Measurements from ENCODE around the gene RHBDD3.

RHBDD3 gene

DNA sequence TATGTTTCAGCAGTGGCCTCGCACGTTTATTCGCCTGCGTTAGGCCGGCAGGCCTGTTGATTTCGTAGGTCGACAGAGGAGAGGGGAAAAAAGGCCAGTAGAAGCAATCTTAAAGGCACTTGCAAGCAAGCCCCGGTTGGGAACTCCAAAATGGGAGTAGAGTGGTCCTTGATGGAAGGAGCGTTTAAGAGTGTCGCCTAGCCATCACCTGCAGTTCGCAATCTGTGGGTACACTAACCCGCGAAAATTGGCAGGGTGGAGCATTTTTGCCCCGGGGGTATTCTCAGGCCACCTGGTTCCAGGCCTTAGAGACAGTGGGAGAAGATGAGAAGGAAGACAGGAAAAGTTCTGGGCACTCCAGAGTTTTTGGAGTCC, 1.4 kb upstream of the RHBDD3 start:
- ATAC-seq (no peak), DNase-seq (no peak)

DNA sequence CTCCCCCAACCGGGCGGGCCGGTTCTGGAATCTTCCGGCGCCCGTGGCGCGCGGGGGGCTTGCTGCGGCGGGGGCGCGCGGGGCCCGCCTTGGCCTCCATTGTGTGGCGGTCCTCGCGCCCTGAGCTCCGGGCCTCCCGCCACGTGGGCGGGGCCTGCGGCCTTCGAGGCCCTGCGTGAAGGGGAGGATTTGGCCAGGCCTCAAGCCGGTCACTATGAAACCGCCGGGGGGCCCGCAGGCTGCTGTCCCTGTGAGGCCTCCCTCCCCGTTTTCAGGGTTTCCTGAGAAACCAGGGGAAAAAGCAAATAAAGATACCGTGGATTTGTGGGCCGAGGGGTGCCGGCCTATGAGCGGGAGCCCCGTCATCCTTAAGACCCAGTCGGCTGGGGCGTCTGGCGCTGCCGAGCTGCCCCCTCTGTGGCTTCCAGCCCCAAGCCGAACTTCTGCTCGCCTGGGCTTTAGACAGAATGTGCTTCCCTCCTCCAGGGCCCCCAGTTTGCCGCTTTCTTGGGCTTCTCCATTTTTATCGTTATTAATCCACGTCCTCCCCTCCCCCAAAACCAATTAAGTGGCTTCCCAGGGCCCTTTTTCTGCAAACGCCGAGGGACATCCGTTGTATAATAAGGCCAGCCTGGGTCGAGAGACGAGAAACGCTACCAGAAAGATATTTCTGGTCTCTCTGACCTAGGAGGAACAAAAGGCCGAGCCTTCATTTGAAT, 889 bp upstream of the RHBDD3 start:
- DNase-seq = peak; percentile 45
- ATAC-seq = peak; percentile 15

DNA sequence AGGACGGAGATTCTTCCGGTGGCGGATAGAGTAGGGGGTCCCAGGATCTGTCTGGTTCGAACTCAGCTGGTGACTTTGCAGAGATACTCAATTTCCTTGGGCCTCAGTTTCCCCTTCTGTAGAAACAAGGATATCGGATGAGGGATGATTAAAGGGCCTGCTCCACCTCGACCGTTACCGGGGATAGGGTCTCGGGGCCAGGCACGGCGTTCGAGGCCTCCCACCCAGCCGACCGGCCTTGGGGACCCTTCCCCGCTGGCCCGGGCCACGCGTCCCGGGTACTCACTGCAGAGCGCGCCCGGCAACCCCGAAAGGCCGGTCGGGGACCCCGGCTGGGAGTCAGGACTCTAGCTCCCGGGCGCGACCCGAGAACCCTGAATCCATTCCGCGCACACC, 321 bp downstream of the RHBDD3 start:
- ATAC-seq = no peak
- no peak for DNase-seq

DNA sequence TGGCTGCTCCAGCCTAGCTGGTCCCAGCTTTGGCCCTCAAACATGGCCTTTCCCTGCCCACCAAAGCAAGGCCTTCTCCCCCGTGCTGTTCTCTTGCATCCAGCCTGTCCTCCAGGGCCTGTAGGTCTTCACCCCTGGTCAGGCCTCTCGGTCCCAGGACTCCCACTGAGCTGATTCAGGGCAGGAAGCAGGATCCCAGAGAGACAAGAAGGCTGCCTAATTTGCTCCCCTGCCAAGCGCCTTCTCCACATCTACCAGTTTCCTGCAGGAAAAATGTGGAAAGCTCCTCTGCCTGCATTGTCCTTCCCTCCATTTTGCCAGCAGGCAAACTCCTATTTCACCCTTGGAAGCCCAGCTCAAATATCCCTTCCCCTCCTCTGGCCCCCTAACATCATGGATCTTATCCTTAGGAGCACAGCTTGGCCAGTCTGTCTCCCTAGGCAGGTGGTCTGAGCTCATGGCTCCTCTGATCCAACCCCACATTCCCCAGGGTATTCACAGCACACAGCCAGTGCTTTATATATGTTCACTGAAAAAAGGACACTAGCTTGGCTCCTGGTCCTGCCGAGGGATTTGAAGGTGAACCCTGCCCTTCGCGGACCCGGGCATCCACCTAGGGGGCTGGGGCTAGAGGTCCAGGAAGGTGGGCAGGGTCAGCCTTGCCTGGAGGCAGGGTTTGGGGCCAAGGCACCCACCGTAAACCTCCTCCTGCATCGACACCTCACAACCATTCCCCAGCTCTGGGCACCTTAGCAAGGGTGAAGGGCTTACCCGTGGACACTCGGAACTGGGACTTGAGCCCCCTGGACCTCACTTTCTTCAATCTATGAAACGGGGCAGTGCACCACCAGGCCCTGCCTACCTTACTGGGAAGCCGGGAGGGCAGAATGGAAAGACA, 968 bp downstream of the RHBDD3 start:
- no peak for ATAC-seq
- DNase-seq = peak; percentile 20

DNA sequence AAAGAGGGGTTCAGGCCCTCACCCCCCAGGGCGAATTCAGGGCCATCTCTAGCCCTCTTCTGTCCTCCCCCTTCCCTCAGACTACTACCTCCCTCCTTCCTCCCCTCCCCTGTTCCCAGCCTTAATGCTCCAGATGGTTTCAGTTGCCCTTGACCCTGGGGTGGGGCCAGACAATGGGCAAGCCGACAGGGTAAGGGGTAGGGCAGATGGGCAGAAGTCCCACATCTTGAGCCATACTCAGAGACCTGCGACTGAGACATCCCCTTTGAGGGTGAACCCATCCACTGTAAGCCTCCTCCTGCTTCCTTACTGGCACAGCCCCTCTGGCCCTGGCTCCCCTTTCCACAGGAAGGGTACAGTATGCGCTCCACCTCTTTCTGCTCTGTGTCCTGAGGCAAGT, 1.9 kb downstream of the RHBDD3 start:
- ATAC-seq = no peak
- DNase-seq = no peak

DNA sequence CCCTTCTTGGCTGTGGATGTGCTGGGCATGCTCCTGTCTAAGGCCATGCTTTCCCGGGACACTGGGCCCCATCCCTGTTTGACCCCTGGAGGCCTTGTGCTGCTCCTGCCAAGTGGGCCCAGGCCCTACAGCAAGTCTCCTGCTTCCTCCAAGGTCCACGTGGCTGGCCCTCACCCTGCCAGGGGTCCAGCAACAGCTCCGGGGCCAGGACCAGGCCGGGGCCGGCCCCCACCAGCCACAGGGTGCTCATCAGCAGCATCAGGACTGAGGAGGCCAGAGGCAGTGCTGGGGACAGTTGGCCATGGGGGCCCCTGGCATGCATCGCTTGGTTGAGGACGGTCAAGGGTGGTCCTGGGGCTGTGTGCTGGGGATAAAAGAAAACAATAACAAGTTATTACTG, 2.5 kb downstream of the RHBDD3 start:
- no peak for ATAC-seq
- DNase-seq = no peak

DNA sequence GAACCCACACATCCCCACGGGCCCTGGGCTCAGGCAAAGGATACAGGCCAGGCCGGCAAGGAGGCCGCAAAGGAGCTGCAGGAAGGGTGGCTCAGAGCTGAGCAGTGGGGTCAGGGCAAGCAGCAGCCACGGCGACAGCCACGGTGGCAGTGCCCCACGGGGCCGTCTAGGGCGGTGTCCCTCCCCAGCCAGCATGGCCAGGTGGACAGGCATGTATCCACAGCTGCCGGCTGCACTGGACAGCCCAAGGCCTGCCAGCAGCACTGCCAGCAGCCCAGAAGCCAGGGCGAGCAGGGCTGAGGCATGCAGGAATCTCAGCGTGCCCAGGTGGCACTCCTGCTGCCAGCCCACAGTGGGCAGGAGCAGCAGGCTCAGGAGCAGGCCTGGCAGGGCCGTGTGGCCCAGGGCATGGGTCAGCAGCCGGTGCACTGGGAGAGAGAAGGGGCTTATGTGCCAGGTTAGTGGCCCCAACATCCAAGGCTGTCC, 3.9 kb downstream of the RHBDD3 start:
- ATAC-seq = no peak
- DNase-seq = no peak

DNA sequence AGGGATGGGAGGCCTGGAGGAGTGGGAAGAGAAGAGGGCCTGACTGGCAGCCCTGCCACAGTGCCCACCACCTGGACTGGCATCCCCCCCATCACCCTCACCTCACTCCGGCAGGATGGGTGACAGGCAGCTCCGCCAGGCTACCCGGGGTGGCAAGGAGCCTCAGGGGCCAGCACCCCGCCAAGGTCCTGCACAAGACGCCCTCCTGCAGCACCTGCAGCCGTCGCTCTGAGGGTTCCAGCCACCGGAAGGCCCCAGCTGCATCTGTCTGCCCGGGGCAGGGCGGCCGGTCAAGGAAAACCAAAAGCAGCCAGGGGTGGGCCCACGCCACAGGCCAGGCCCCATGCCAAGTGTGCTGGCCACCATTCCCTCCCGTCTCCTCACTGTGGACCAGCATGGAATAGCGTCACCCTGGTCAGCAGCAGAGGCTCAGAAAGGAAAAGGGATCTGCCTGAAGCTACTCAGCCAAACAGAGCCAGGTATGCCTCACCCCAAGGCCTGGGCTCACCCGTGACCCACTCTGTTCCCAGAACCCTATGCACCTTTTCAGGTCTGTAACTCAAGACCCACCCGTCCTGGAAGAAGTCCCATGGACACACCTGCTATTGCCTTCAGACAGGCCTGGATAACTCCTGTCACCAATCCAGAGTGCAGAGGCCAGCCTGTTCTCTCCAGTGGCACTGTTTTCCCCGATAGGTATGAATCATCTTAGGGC, 7.0 kb downstream of the RHBDD3 start:
- ATAC-seq = no peak
- no peak for DNase-seq

DNA sequence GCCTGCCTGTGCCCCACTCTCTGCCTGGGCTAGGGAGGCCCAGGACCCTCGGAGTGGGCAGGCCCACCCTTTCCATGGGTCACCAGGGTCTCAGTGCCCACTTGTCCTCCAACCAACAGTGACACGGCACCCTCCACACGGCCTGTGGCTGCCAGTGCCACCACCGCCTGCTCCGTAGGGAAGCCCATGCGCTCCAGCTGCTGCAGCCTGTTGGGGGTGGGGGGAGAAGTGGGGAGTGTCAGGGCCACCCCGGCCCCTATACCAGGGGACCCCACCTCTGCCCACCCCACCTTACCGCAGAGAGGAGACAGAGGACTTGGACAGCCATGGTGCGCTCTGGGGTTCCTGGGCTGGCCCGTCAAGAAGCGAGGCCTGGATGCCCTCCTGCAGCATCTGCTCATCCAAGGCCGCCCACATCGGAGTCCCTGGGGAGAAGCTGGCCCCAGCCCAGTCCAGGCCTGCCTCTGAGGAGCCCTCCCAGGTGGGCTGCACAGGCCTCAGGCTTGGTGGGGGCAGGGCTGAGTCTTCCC, 7.7 kb downstream of the RHBDD3 start:
- ATAC-seq = no peak
- DNase-seq = no peak

DNA sequence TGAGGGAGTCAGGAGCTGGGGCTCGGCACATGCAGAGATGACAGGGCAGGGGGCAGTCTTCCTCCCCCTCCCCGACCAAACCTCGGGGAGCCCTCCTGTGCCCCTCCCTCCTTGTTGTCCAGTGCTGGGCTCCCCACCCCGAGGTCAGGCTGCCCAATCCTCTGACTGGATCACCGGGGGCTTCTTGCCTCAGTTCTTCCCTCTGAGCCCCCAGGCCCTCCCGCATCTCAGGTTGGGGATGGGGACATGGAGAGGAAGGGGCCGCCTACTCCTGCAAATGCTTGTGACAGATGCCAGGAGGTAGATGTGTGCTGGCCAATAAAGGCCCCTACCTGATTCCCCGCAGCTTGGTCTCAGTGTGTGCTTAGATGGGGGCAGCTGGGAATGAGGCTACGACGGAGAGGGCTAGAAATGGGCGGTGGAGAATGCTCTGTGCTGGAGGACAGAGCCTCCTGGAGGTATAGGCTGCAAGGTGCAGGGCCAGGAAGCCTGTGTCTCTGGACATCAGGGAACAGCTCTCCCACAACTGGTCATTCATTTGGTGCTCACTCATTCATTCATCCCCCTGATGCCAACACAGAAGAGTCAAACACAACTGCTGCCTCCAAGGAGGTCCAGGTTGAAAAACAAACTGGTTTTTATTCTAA, 8.4 kb downstream of the RHBDD3 start:
- ATAC-seq (no peak), DNase-seq (no peak)

DNA sequence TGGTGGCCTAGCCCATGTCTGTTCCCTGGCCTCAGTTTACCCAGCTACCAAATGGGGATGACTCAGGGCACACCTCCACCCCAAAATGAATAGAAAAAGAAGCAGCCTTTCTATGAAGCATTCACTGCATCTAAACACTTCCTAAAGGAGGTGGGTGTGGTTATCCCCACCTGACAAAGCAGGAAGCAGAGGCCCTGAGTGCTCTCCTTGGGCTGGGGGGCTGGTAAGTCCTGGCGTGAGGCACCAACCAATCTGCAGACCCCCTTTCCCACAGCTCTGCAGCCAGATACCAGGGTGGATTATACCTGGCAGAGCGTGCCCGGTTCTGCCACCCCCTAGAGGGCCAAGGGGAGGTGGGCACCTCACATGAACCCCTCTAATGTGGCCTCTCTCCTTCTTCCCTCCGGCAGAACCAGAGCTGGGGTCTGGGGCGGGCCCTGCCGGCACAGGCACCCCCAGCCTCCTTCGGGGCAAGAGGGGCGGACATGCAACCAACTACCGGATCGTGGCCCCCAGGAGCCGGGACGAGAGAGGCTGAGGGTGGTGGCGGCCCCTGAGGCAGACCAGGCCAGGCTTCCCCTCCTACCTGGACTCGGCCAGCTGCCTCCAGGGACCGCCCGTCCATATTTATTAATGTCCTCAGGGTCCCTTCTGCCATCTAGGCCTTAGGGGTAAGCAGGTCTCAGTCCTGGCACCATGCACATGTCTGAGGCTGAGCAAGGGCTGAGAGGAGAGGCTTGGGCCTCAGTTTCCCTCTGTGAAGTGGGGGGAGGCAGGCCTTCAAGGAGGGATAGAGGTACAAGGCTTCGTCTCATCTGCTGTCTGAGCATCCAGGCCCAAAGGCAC, 9.2 kb downstream of the RHBDD3 start:
- DNase-seq (no peak), ATAC-seq (no peak)

DNA sequence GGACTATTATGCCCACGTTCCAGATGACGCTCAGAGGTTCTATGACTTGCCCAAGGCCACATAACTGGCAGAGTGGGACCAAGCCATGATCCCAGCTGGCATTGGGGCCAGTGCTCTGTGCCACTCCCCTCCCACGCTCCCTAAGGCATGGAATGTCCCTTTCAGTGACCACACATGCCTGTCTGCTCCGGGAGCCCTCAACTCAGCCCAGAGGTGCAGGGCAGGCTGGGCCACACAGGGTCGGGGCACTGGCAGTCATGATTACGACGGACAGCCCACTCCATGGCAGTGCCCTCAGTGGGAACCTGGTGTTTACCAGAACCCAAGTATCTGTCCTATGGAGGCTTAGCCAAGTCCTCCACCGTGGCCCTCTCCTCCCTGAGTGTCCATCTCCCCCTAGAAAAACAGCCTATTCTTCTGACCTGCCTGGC, 10.0 kb downstream of the RHBDD3 start:
- ATAC-seq (no peak), DNase-seq (no peak)

DNA sequence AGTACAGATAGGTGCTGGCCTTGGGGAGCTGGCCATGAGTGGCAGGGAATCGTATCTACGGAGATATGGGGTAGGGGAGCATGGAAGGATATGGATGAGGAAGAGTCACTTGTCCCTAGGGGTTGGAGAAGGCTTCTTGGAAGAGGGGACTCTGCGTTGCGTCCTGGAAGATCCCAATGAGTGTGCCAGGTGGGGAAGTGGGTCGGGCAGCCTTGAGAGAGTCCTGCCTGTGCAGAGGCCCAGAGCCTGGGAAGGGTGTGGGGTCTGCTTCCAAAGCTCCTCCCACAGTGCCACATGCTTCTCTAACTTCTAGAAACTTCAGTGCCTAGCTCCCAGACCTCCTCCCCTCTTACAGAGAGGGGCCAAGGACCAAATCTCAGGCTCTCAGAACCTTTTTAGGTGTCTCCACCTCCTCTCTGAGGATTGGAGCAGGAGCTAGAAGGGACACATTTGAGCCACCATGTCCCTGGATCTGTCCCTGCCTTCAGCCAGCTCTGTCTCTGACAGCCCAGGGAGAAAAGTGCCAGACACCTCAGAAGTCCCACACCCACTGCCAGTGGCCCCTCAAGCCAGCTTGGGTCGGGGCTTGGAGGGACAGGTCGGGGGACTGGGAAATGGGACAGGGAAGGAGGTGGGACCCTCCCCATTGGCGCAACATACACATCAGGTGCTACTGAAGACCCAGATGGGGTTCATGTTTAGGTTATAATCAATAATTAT, 11.0 kb downstream of the RHBDD3 start:
- no peak for DNase-seq
- ATAC-seq = no peak

DNA sequence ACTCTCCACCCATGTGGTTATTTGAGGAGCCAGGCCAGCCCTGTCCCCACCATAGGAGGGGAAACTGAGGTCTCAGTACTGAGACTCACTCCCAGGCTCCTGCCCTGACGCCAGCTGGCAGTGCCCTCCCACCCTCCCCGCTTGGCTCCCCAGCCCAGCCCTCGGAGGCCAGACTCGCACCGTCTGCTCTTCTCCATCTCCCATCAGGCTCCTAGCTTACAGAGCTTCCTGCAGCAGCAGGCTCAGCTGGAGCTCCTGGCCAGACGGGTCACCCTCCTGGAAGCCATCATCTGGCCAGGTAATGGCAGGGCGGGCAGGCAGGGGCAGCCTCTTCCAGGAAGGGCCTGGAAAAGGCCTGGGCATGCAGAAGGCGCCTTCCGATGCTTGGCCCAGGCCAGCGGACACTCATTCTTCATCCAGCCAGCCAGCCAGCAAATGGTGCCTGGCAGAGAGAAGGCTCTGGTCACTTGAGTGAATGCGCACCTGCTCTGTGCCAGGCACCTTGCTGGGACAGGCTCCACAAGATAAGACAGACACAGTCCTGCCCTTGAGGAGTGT, 12.6 kb downstream of the RHBDD3 start:
- DNase-seq (no peak), ATAC-seq (no peak)

DNA sequence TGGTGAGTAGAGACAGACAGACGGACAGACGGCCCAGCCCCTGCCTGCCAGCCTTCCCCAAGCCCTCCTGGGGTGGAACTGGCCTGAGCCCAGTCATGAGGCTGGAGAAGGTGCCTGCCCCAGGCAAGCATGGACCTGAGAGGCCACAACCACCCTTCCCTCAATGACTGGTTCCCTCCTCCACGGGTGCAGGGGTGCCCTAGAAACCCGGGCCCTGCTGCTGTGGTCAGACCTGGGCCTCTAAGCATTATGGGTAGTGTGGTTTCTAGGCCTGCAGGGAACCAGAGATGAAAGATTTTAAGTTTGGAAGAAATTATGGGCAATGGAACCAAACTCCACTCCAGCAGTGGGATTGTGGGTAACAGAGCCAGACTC, 13.5 kb downstream of the RHBDD3 start:
- ATAC-seq (no peak), DNase-seq (no peak)

DNA sequence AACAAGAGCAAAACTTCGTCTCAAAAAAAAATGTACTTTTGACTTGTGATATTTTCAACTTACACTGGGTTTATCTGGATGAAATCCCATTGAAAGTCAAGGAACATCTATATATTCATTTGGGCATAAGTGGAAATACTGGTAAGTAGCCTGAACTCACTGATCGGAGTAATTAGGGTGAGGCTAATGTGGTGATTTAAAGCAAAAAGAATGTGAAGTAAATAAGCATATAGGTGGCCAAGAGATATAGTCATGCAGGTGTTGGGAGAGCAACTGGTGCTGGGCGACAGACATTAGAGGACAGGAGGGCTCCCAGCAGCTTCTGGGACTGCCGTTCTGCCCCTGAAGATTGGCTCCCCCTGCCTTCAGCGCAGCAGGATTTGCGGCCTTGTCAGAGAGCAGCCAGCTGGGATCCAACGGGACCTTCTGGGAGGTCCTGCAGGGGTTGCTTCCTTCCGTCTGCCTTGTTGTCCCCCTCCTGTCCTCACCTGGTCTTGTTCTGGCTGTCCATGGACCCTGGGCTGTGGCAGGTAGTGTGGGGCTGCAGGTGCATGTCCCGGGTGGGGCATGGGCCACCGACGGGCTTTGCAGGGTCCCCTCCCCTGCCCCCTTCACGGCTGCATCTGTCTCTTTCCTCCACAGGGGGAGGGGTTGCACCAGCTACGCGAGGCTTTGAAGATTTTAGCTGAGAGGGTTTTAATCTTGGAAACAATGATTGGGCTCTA, 14.1 kb downstream of the RHBDD3 start:
- ATAC-seq = no peak
- no peak for DNase-seq

DNA sequence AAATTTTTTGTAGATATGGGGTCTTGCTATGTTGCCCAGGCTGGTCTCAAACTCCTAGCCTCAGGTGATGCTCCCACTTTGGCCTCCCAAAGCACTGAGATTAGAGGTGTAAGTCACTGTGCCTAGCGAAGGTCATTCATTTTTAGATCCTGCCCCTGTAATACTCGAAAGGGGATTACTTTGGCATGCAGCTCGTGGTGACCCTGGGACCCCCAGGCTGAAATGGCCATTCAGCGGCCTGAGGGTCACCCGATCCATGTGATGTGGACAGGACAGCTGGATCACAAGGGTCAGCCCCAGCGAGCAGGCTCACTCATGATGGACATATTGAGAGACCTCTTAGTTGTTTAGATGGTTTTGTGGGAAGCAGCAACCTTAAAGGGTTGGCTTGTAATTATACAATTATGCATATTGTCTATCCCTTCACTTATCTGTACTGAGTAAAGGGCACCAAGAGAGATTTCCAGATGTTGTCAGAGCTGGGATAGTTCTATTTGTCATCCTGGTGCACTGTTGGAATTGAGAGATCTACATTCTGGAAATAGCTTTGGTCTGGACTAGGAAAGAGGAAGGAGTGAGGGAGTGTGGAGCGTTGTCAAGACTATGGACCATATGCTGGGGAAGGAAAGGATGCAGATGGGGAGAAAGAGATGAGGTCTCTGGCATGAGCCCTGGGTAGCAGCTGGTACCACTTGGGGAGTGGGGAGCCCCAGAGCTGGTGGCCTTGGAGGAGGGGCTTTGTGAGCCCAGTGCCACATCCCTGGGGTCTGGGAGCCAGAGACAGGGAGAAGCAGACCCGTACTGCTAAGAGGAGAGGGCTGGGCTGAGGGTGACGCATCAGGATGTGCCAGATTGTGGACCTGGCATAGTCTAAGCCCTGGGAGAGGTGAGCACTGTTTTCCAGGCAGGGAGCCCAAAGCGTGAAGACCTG, 15.5 kb downstream of the RHBDD3 start:
- ATAC-seq (no peak), DNase-seq (no peak)

DNA sequence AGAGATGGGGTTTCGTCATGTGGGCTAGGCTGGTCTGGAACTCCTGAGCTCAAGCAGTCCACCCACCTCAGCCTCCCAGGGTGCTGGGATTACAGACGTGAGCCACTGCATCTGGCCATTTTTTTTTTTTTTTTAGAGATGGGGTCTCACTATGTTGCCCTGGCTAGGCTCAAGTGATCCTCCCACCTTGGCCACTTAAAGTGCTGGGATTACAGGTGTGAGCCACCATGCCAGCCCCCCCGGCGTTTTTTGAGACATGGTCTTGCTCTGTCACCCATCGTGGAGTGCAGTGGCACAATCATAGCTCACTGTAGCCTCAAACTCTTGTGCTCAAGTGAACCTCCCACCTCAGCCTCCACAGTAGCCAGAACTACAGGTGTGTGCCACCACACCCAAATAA, 16.5 kb downstream of the RHBDD3 start:
- ATAC-seq = no peak
- no peak for DNase-seq
